ENCODE data around the gene VWA2. TPM values are rescaled to one million over a fixed set of nuclear protein-coding genes. Genes with fewer than 3 reads are reported as not detected.

The VWA2 gene
- polyA plus RNA-seq, 1 donor (not counting 4 experiments of a cell fraction or from before 2014, with no cell fraction given) = 0.41 TPM

DNA sequence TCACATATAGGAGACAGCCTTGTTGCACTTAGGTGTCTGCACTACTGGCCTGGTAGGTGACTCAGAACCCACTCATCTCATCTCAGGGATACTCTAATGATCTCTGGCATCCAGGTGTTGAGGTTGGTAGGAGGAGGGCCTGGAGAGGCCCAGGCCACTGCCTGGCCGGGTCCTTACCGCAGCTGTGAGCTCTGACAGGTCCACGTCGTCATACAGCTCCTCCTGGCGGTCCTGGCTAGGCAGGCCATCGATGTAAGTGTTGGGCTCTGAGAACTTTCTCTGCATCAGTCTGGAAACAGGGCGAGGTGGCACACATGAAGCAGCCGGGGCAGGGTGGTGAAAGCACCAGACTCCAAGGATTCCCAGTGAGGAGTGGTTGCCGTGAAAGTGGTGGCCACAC lies 62.1 kb downstream of the VWA2 start:
- FAIRE-seq (peak; percentile 97), DNase-seq (ENCODE audit: low read depth, low spot score) (peak; percentile 66)
- peaks cover 7% of the 10 kb centered on the region for H3K9me3 ChIP-seq (ENCODE audit: control insufficient read depth, low read depth, low read length)
- H3K27ac ChIP-seq (ENCODE audit: control insufficient read depth, insufficient read depth, low read length) = peak overlapping the region; percentile 15
- dilution Hi-C loops (cut with MboI; ENCODE audit: extremely low pct_ligation_motif_present, low sequenced_read_pairs) = no loop called here
- H3K9me1 ChIP-seq (ENCODE audit: control insufficient read depth, extremely low read depth, insufficient read depth, low read length) = no peaks in the 10 kb centered on the region
- H3K79me2 ChIP-seq (ENCODE audit: control insufficient read depth, insufficient read depth, low read length) = no peaks in the 10 kb centered on the region
- peaks cover 34% of the 10 kb centered on the region in 2 experiments for H3K36me3 ChIP-seq (ENCODE audit: control insufficient read depth in 2 of 2, extremely low read depth in 1 of 2, insufficient read depth in 2 of 2, low read length in 2 of 2)
- H4K20me1 ChIP-seq (ENCODE audit: control insufficient read depth, extremely low read depth, insufficient read depth, low read length) = no peaks in the 10 kb centered on the region
- H3K4me3 ChIP-seq (ENCODE audit: control insufficient read depth in 2 of 3, extremely low read depth in 1 of 3, insufficient read depth in 2 of 3, low read depth in 1 of 3, low read length in 3 of 3) = no peak overlapping the region
- H3K27me3 ChIP-seq (ENCODE audit: control insufficient read depth, extremely low read depth, insufficient read depth, low read length) = no peaks in the 10 kb centered on the region
- TF ChIP-seq EZH2 (IDR thresholded peaks at IDR 0.05; ENCODE audit: low read length) = no peak
- TF ChIP-seq, protein P1, sequence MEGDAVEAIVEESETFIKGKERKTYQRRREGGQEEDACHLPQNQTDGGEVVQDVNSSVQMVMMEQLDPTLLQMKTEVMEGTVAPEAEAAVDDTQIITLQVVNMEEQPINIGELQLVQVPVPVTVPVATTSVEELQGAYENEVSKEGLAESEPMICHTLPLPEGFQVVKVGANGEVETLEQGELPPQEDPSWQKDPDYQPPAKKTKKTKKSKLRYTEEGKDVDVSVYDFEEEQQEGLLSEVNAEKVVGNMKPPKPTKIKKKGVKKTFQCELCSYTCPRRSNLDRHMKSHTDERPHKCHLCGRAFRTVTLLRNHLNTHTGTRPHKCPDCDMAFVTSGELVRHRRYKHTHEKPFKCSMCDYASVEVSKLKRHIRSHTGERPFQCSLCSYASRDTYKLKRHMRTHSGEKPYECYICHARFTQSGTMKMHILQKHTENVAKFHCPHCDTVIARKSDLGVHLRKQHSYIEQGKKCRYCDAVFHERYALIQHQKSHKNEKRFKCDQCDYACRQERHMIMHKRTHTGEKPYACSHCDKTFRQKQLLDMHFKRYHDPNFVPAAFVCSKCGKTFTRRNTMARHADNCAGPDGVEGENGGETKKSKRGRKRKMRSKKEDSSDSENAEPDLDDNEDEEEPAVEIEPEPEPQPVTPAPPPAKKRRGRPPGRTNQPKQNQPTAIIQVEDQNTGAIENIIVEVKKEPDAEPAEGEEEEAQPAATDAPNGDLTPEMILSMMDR (optimal IDR thresholded peaks at IDR 0.05 in 1 of 3, IDR thresholded peaks at IDR 0.05 in 1 of 3, conservative IDR thresholded peaks at IDR 0.05 in 1 of 3; ENCODE audit: extremely low read depth in 1 of 3, insufficient read depth in 2 of 3, low read length in 3 of 3) = peak in 2 of 3 experiments; percentile 29 to 47
- peaks cover 26% of the 10 kb centered on the region for H3K4me1 ChIP-seq (ENCODE audit: control insufficient read depth, extremely low read depth, insufficient read depth, low read length)
- H3K4me2 ChIP-seq (ENCODE audit: control insufficient read depth, extremely low read depth, insufficient read depth, low read depth, low read length) = no peak overlapping the region
- H2AFZ ChIP-seq (ENCODE audit: control insufficient read depth, low read length) = no peak overlapping the region
- H3K9ac ChIP-seq (ENCODE audit: control insufficient read depth, extremely low read depth, insufficient read depth, low read length) = no peak overlapping the region

- DNase-seq (ENCODE audit: low read depth, low spot score) = no peak
These were observed 63.1 kb downstream of the VWA2 start for GRCh38 chr10:114301951-114302710.

More at GRCh38 chr10:114301951-114302710, 63.1 kb downstream of the VWA2 start:
- Histone ChIP-seq H3K27me3 (ENCODE audit: control insufficient read depth, extremely low read depth, insufficient read depth, low read length) (no peaks in the 10 kb centered on the region), H3K4me2 (ENCODE audit: control insufficient read depth, extremely low read depth, insufficient read depth, low read depth, low read length) (no peak overlapping the region), H3K4me1 (ENCODE audit: control insufficient read depth, extremely low read depth, insufficient read depth, low read length) (peaks cover 34% of the 10 kb centered on the region), H3K36me3 (ENCODE audit: control insufficient read depth in 2 of 2, extremely low read depth in 1 of 2, insufficient read depth in 2 of 2, low read length in 2 of 2) (peaks cover 25 to 30% of the 10 kb centered on the region in 2 experiments), H4K20me1 (ENCODE audit: control insufficient read depth, extremely low read depth, insufficient read depth, low read length) (no peaks in the 10 kb centered on the region), H3K79me2 (ENCODE audit: control insufficient read depth, insufficient read depth, low read length) (no peaks in the 10 kb centered on the region), H3K27ac (ENCODE audit: control insufficient read depth, insufficient read depth, low read length) (no peak overlapping the region), H3K9me1 (ENCODE audit: control insufficient read depth, extremely low read depth, insufficient read depth, low read length) (no peaks in the 10 kb centered on the region), H3K9me3 (ENCODE audit: control insufficient read depth, low read depth, low read length) (no peaks in the 10 kb centered on the region), H3K9ac (ENCODE audit: control insufficient read depth, extremely low read depth, insufficient read depth, low read length) (no peak overlapping the region), H3K4me3 (ENCODE audit: control insufficient read depth in 2 of 3, extremely low read depth in 1 of 3, insufficient read depth in 2 of 3, low read depth in 1 of 3, low read length in 3 of 3) (no peak overlapping the region), H2AFZ (ENCODE audit: control insufficient read depth, low read length) (no peak overlapping the region)
- peak; percentile 44 for FAIRE-seq
- no peak for TF ChIP-seq EZH2 (IDR thresholded peaks at IDR 0.05; ENCODE audit: low read length)
- TF ChIP-seq, protein P1 (optimal IDR thresholded peaks at IDR 0.05 in 1 of 3, IDR thresholded peaks at IDR 0.05 in 1 of 3, conservative IDR thresholded peaks at IDR 0.05 in 1 of 3; ENCODE audit: extremely low read depth in 1 of 3, insufficient read depth in 2 of 3, low read length in 3 of 3) = no peak
- dilution Hi-C loops (cut with MboI; ENCODE audit: extremely low pct_ligation_motif_present, low sequenced_read_pairs) = no loop called here

All from keratinocyte (primary cell).